Measurements from ENCODE around the gene CYP27A1. TPM values are rescaled to one million over a fixed set of nuclear protein-coding genes. Genes with fewer than 3 reads are reported as not detected.
A peak's percentile ranks its signal among the peaks of the same experiment; 100 is the strongest.

Gene CYP27A1
- total RNA-seq, 1 donor from 2014 or later: 180 TPM

- no peaks in the 10 kb centered on the region for H3K27me3 ChIP-seq
- peaks cover 41% of the 10 kb centered on the region for H3K36me3 ChIP-seq
- intact Hi-C loops (cut with DNase I): no loop called here
- ATAC-seq (no peak), DNase-seq (no peak)
- H3K9me3 ChIP-seq: no peaks in the 10 kb centered on the region
- no peaks in the 10 kb centered on the region for H3K4me1 ChIP-seq
- no peak overlapping the region for H3K27ac ChIP-seq
- no peak overlapping the region for H3K4me3 ChIP-seq
- TF ChIP-seq, protein P1, sequence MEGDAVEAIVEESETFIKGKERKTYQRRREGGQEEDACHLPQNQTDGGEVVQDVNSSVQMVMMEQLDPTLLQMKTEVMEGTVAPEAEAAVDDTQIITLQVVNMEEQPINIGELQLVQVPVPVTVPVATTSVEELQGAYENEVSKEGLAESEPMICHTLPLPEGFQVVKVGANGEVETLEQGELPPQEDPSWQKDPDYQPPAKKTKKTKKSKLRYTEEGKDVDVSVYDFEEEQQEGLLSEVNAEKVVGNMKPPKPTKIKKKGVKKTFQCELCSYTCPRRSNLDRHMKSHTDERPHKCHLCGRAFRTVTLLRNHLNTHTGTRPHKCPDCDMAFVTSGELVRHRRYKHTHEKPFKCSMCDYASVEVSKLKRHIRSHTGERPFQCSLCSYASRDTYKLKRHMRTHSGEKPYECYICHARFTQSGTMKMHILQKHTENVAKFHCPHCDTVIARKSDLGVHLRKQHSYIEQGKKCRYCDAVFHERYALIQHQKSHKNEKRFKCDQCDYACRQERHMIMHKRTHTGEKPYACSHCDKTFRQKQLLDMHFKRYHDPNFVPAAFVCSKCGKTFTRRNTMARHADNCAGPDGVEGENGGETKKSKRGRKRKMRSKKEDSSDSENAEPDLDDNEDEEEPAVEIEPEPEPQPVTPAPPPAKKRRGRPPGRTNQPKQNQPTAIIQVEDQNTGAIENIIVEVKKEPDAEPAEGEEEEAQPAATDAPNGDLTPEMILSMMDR (IDR thresholded peaks at IDR 0.05): no peak
Observed at GRCh38 chr2:218815649-218816048, 33.7 kb downstream of the CYP27A1 start.

- intact Hi-C loops (cut with DNase I): no loop called here
- TF ChIP-seq, protein P1 (IDR thresholded peaks at IDR 0.05): no peak
- Histone ChIP-seq H3K27me3 (no peaks in the 10 kb centered on the region), H3K4me1 (no peaks in the 10 kb centered on the region), H3K4me3 (no peak overlapping the region), H3K36me3 (peaks cover 41% of the 10 kb centered on the region), H3K27ac (no peak overlapping the region), H3K9me3 (no peaks in the 10 kb centered on the region)
- no peak for ATAC-seq
- no peak for DNase-seq
Observed at GRCh38 chr2:218816561-218817011, 34.6 kb downstream of the CYP27A1 start.

- no peaks in the 10 kb centered on the region for H3K9me3 ChIP-seq
- DNase-seq: no peak
Observed at GRCh38 chr2:218819093-218819492, 37.1 kb downstream of the CYP27A1 start.

GRCh38 chr2:218820746-218821369 is 38.9 kb downstream of the CYP27A1 start:
- DNase-seq (no peak), ATAC-seq (peak; percentile 57)
- peak overlapping the region; percentile 68 for H3K27ac ChIP-seq

More at GRCh38 chr2:218819093-218819492, 37.1 kb downstream of the CYP27A1 start:
- Histone ChIP-seq H3K4me1 (no peaks in the 10 kb centered on the region), H3K36me3 (peaks cover 20% of the 10 kb centered on the region), H3K27me3 (no peaks in the 10 kb centered on the region), H3K27ac (no peak overlapping the region), H3K4me3 (no peak overlapping the region)
- intact Hi-C loops (cut with DNase I): no loop called here
- TF ChIP-seq, protein P1 (IDR thresholded peaks at IDR 0.05): no peak
- no peak for ATAC-seq

GRCh38 chr2:218821605-218822211 is 39.8 kb downstream of the CYP27A1 start:
- Histone ChIP-seq H3K4me3 (no peak overlapping the region), H3K36me3 (peaks cover 8% of the 10 kb centered on the region), H3K27me3 (no peaks in the 10 kb centered on the region), H3K27ac (peak overlapping the region; percentile 68), H3K9me3 (no peaks in the 10 kb centered on the region), H3K4me1 (no peaks in the 10 kb centered on the region)
- DNase-seq (no peak), ATAC-seq (peak; percentile 13)
- TF ChIP-seq, protein P1 (IDR thresholded peaks at IDR 0.05): no peak
- intact Hi-C loops (cut with DNase I): no loop called here

More at GRCh38 chr2:218820746-218821369, 38.9 kb downstream of the CYP27A1 start:
- Histone ChIP-seq H3K27me3 (no peaks in the 10 kb centered on the region), H3K4me1 (no peaks in the 10 kb centered on the region), H3K36me3 (peaks cover 10% of the 10 kb centered on the region), H3K9me3 (no peaks in the 10 kb centered on the region), H3K4me3 (no peak overlapping the region)
- intact Hi-C loops (cut with DNase I): no loop called here
- TF ChIP-seq, protein P1 (IDR thresholded peaks at IDR 0.05): no peak

Data from upper lobe of right lung (tissue), 1 donor.